ENCODE results near the gene CAPZB. TPM values are rescaled to one million over a fixed set of nuclear protein-coding genes. Genes with fewer than 3 reads are reported as not detected.

The CAPZB gene
- total RNA-seq, 1 experiment from 2014 or later = 201 TPM

DNA sequence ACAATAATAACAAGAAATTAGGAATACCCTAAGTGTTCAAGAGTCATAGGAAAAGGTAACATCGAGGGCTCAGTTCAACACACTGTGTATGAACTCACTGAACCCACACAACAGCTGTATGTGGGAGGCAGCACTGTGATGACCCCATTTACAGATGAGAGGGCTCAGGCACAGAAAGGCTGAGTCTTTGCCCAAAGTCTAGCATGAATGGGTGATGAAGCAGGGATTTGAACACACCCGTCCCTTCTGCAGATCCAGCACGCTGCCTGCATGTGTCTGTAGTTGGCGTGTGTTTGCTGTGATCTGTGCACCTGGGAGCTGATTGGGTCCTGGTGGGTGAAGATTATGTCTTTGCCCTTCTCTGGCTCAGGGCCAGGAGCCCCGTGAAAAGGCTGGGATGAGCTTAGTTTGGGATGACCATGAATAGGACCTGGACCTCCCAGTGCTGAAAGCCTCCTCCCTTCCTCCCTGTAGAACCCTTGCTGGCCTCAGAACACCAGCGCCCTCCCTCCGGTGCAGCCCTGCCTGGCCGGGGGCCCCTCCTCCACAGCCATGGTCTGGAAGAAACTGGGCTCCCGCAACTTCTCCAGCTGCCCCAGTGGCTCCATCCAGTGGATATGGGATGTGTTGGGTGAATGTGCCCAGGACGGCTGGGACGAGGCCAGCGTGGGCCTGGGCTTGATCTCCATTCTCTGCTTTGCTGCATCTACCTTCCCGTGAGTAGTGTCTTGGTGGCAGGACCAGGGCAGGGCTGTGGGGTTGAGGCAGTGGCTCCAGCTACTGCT lies 168.0 kb downstream of the CAPZB start:
- DNase-seq = peak; percentile 89
- no peak overlapping the region for H3K4me3 ChIP-seq (ENCODE audit: insufficient read depth, low read depth, low read length)
- no peaks in the 10 kb centered on the region; the same call in none of the 2 replicates for H3K36me3 ChIP-seq (replicated peaks; ENCODE audit: control insufficient read depth, insufficient read depth, low read length)
- no peaks in the 10 kb centered on the region for H3K27me3 ChIP-seq (ENCODE audit: control insufficient read depth, insufficient read depth, low read length)

GRCh38 chr1:19315378-19316198 lies 169.8 kb downstream of the CAPZB start:
- Histone ChIP-seq H3K27me3 (ENCODE audit: control insufficient read depth, insufficient read depth, low read length) (peaks cover 3% of the 10 kb centered on the region; the same call in 1 of the 2 replicates), H3K4me3 (ENCODE audit: insufficient read depth, low read depth, low read length) (no peak overlapping the region), H3K36me3 (replicated peaks; ENCODE audit: control insufficient read depth, insufficient read depth, low read length) (no peaks in the 10 kb centered on the region; the same call in none of the 2 replicates)
- DNase-seq = peak; percentile 43

GRCh38 chr1:19313961-19314882 lies 171.1 kb downstream of the CAPZB start:
- no peak overlapping the region for H3K4me3 ChIP-seq (ENCODE audit: insufficient read depth, low read depth, low read length)
- DNase-seq = peak; percentile 12
- H3K36me3 ChIP-seq (replicated peaks; ENCODE audit: control insufficient read depth, insufficient read depth, low read length) = no peaks in the 10 kb centered on the region; the same call in none of the 2 replicates
- peaks cover 3% of the 10 kb centered on the region; the same call in 1 of the 2 replicates for H3K27me3 ChIP-seq (ENCODE audit: control insufficient read depth, insufficient read depth, low read length)

DNA sequence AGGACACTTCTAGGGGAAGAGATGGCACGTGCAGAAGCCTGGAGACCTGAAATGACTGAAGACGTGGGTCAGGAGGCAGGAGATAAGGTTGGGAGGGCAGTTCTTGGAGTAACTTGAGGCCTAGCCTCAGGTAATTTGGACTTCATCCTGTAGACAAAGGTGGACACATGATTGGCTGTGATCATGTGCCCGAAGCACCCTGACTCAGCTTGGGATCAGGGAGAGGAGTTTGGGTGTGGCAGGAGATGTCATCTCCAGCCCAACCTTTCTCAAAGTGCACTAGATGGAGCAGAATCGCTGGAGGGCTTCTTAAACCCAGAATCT lies 171.7 kb downstream of the CAPZB start:
- Histone ChIP-seq H3K27me3 (ENCODE audit: control insufficient read depth, insufficient read depth, low read length) (peaks cover 3% of the 10 kb centered on the region; the same call in 1 of the 2 replicates), H3K4me3 (ENCODE audit: insufficient read depth, low read depth, low read length) (no peak overlapping the region), H3K36me3 (replicated peaks; ENCODE audit: control insufficient read depth, insufficient read depth, low read length) (no peaks in the 10 kb centered on the region; the same call in none of the 2 replicates)
- no peak for DNase-seq

- H3K36me3 ChIP-seq (replicated peaks; ENCODE audit: control insufficient read depth, insufficient read depth, low read length) = peaks cover 3% of the 10 kb centered on the region
- peak overlapping the region; percentile 93 for H3K4me3 ChIP-seq (ENCODE audit: insufficient read depth, low read depth, low read length)
- DNase-seq = no peak
- H3K27me3 ChIP-seq (ENCODE audit: control insufficient read depth, insufficient read depth, low read length) = peaks cover 3% of the 10 kb centered on the region; the same call in 1 of the 2 replicates
These were observed 172.3 kb downstream of the CAPZB start for GRCh38 chr1:19312782-19313635.

DNA sequence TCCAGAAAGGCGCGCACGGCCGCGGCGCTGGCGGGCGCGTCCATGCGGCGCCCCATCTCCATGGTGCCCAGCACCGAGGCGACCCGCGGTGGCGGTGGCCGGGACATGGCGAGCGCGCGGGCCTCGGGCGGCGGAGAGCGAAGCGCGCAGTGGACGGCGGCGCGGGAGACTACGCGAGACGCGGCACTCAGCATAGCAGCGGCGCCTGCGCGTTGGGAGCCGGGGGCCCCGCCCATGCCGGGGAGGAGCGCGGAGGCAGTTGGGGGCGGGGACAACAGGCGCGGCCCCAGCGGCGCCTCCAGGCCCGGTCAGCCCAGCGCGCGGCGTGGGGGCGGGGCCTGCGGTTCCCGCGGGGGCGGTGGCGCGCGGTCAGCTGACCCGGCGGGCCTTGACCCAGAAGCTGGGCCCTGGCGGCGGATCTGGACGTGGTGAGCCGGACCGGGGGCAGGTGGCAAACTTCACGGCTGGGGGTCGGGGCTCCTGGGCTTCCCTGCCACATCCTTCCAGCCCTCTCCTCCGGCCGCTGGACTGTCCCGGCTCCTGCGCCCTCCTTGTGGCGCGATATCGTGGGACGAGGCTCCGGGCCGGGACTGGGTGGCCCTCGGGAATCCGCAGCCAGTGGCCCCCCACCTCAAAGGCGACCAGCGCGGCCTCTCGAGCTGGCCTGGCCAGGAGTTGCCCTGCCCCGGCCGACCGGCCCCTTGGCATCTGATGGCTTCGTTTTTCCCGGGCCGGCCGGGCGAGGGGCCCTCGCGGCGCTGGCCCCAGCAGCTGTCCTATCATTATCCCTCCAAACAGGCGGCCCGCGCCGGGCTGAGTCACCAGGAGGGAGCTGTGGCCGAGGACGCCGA lies 173.2 kb downstream of the CAPZB start, which contains the start of the genes AKR7A2 and SLC66A1:
AKR7A2 (minus strand) TSS at position 214 of the 851 bp plus-strand sequence; CDS start at position 194, 20 bp downstream.
SLC66A1 (plus strand) TSS at position 396 of the 851 bp plus-strand sequence. CDS start 5,352 bp downstream, outside the sequence.
- Histone ChIP-seq H3K4me3 (ENCODE audit: insufficient read depth, low read depth, low read length) (peak within 1 kb of the TSS; percentile 96), H3K36me3 (replicated peaks; ENCODE audit: control insufficient read depth, insufficient read depth, low read length) (peaks cover 6% of the 10 kb centered on the region), H3K27me3 (ENCODE audit: control insufficient read depth, insufficient read depth, low read length) (peaks cover 3% of the 10 kb centered on the region; the same call in 1 of the 2 replicates)
- peak; percentile 100 for DNase-seq

DNA sequence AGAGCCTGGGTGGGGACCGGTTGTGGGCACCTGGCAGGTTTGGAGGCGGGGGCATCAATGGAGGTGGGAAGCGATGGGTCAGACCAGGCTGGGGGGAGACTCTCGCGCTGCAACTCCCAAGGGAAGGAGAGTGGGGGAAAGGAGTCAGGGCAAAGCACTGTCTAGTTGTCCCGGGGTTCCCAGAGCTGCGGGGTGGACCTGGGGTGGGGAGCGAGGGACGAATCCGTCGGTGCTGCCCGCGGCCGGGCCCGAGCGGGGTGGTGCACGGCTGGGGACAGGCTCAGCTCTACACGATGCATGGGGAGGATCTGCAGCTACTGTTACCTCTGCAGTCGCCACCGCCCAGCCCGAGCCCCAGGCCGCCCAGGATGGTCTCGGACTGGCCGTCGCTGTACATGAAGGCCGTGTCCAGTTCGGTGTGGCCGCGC lies 173.8 kb downstream of the CAPZB start:
- peaks cover 7% of the 10 kb centered on the region for H3K36me3 ChIP-seq (replicated peaks; ENCODE audit: control insufficient read depth, insufficient read depth, low read length)
- peaks cover 3% of the 10 kb centered on the region; the same call in 1 of the 2 replicates for H3K27me3 ChIP-seq (ENCODE audit: control insufficient read depth, insufficient read depth, low read length)
- H3K4me3 ChIP-seq (ENCODE audit: insufficient read depth, low read depth, low read length) = peak overlapping the region; percentile 96
- peak; percentile 81 for DNase-seq

DNA sequence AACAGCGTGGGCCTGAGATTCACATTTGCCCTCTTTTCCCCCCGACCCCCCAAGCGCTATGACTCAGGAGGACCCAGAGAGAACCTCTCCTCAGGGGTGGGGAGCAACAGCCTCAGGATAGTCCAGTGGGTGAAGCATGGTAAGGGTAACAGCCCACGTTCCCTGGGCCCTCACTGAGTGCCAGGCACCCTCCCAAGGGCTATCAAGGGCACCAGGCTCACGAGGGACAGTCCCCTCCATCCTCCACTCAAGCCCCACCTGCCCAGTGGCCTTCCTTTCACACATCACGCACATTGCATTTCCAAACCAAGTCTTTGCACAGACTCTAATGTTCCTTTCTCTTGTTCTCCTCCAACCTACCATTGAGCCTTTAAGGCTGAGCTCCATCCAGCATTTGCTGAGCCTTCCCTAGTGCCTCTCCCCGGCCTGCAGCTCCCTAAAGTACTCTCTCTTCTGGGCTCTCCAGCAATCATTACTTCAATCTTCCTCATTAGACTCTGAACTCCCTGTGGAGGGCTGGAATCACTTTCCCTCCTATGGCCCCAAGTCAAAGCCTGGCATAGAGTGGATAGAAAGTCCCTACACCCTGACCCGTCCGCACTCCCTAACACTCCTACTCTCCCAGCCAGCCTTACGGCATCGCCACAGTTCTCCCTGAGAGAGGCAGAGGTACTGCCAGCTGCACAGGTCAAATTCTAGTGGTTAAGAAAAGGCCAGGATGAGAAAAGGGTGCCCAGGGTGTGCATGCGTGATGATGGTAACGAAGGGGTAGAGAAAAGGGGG lies 174.4 kb downstream of the CAPZB start:
- DNase-seq = peak; percentile 42
- Histone ChIP-seq H3K36me3 (replicated peaks; ENCODE audit: control insufficient read depth, insufficient read depth, low read length) (peaks cover 7% of the 10 kb centered on the region), H3K27me3 (ENCODE audit: control insufficient read depth, insufficient read depth, low read length) (peaks cover 3% of the 10 kb centered on the region; the same call in 1 of the 2 replicates), H3K4me3 (ENCODE audit: insufficient read depth, low read depth, low read length) (peak overlapping the region; percentile 96)

GRCh38 chr1:19310061-19310460 lies 175.3 kb downstream of the CAPZB start:
- H3K27me3 ChIP-seq (ENCODE audit: control insufficient read depth, insufficient read depth, low read length) = peaks cover 3% of the 10 kb centered on the region; the same call in 1 of the 2 replicates
- no peak overlapping the region for H3K4me3 ChIP-seq (ENCODE audit: insufficient read depth, low read depth, low read length)
- peak; percentile 6 for DNase-seq
- peaks cover 7% of the 10 kb centered on the region for H3K36me3 ChIP-seq (replicated peaks; ENCODE audit: control insufficient read depth, insufficient read depth, low read length)

DNA sequence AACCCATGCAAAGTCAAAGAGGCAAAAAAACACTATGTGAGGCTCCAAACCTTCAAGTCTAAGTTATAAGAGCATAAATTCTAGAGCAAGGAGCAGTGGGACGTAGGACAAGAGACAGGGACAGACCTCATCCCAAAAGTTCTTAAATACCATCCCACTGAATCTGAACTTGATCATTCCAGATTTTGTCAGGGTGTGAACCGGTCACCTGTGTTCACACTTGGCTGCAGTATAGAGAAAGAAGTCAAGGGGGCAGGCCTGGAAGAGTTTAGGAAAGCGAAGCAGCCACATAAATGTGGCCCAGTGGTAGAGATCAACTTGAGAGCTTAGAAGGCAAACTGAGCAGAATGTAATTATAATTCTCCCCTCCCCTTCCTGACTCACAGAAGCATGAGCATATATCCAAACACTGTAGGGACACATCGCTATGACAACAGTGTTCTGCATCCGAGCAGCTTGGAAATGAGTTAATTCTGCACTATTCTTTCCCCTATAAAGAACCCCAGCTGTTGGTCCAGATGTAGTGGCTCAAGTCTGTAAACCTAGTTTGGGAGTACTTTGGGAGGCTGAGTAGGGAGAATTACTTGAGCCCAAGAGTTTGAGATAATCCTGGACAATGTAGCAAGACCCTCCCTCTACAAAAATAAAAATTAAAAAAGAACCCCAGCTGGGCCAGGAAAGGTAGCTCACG lies 176.1 kb downstream of the CAPZB start:
- Histone ChIP-seq H3K27me3 (ENCODE audit: control insufficient read depth, insufficient read depth, low read length) (peaks cover 3% of the 10 kb centered on the region; the same call in 1 of the 2 replicates), H3K36me3 (replicated peaks; ENCODE audit: control insufficient read depth, insufficient read depth, low read length) (peaks cover 7% of the 10 kb centered on the region), H3K4me3 (ENCODE audit: insufficient read depth, low read depth, low read length) (no peak overlapping the region)
- DNase-seq = peak; percentile 15

DNA sequence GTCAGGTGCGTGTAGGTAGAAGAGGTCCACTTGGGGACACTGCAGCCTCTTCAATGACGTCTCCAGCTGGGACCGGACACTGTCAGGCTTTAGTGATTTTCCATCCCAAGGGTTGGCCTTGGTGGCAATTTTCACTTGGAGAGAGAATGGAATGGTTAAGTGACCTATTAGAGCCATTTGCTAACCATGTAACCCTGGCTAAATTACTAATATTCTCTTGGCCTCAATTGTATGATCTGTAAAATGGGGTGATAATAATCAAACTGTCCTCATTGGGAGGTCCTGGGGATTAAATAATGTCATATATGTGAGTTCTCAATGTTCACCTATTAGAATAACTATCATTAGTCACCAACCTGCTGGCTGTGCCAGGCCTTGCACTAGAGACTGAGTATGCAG lies 176.8 kb downstream of the CAPZB start:
- Histone ChIP-seq H3K27me3 (ENCODE audit: control insufficient read depth, insufficient read depth, low read length) (peaks cover 3% of the 10 kb centered on the region; the same call in 1 of the 2 replicates), H3K4me3 (ENCODE audit: insufficient read depth, low read depth, low read length) (no peak overlapping the region), H3K36me3 (replicated peaks; ENCODE audit: control insufficient read depth, insufficient read depth, low read length) (peaks cover 13% of the 10 kb centered on the region)
- peak; percentile 19 for DNase-seq
